ENCODE measurements around the gene TSR1.
A peak's percentile ranks its signal among the peaks of the same experiment; 100 is the strongest.

The TSR1 gene

GRCh38 chr17:2368359-2368758 lies 32.1 kb upstream of the TSR1 start:
- no peak for DNase-seq

- no peak for DNase-seq
Observed at GRCh38 chr17:2366747-2367494, 30.7 kb upstream of the TSR1 start.

GRCh38 chr17:2365132-2365531 lies 28.9 kb upstream of the TSR1 start:
- DNase-seq = no peak

GRCh38 chr17:2364763-2365116 lies 28.5 kb upstream of the TSR1 start:
- DNase-seq = no peak

- DNase-seq = no peak
Observed at GRCh38 chr17:2363851-2364762, 27.9 kb upstream of the TSR1 start.

- DNase-seq = no peak
Observed at GRCh38 chr17:2363318-2363717, 27.1 kb upstream of the TSR1 start.

GRCh38 chr17:2362881-2363280 lies 26.6 kb upstream of the TSR1 start:
- DNase-seq = no peak

- no peak for DNase-seq
Observed at GRCh38 chr17:2362416-2362815, 26.2 kb upstream of the TSR1 start.

GRCh38 chr17:2362016-2362415 lies 25.8 kb upstream of the TSR1 start:
- no peak for DNase-seq

- no peak for DNase-seq
Observed at GRCh38 chr17:2361010-2361760, 24.9 kb upstream of the TSR1 start.

- no peak for DNase-seq
Observed at GRCh38 chr17:2357931-2358434, 21.7 kb upstream of the TSR1 start.

GRCh38 chr17:2357237-2357636 lies 21.0 kb upstream of the TSR1 start:
- no peak for DNase-seq

GRCh38 chr17:2354311-2354710 lies 18.1 kb upstream of the TSR1 start:
- DNase-seq = no peak

- DNase-seq = no peak
Observed at GRCh38 chr17:2351269-2351668, 15.0 kb upstream of the TSR1 start.

- DNase-seq = no peak
Observed at GRCh38 chr17:2347805-2348685, 11.8 kb upstream of the TSR1 start.

- no peak for DNase-seq
Observed at GRCh38 chr17:2346475-2346874, 10.2 kb upstream of the TSR1 start.

- DNase-seq = no peak
Observed at GRCh38 chr17:2344528-2344927, 8.3 kb upstream of the TSR1 start.

GRCh38 chr17:2343421-2343820 lies 7.2 kb upstream of the TSR1 start:
- DNase-seq = no peak

GRCh38 chr17:2338315-2338657 lies 2.0 kb upstream of the TSR1 start:
- DNase-seq = no peak

- DNase-seq = peak; percentile 58
Observed at GRCh38 chr17:2337544-2338314, 1.5 kb upstream of the TSR1 start.

- DNase-seq = peak; percentile 79
Observed at GRCh38 chr17:2336852-2337543, 741 bp upstream of the TSR1 start, which contains the start of gene SGSM2. TSS of gene SGSM2 (plus strand) at chr17:2337501. CDS start at chr17:2337689, 188 bp downstream.

Measured in CD4-positive, alpha-beta T cell treated with Interleukin-12 subunit alpha and Interleukin-12 subunit beta, for 1 hour (primary cell).